ENCODE results near the gene KLK2.

Gene KLK2

GRCh38 chr19:50833117-50833801, 40.0 kb upstream of the KLK2 start, which contains the start of gene KLK15:
Gene KLK15, minus strand, starts transcription at chr19:50833574. Its CDS starts 2,082 bp downstream, at chr19:50831492.
- Histone ChIP-seq H3K36me3 (ENCODE audit: control insufficient read depth in 4 of 4, insufficient read depth in 4 of 4, low read length in 3 of 4) (no peaks in the 10 kb centered on the region), H3K4me3 (ENCODE audit: control insufficient read depth in 1 of 7, extremely low read depth in 1 of 7, insufficient read depth in 4 of 7, low read depth in 2 of 7, low read length in 6 of 7) (no peak within 1 kb of the TSS), H3K9me3 (ENCODE audit: control extremely low read depth in 1 of 5, control insufficient read depth in 4 of 5, insufficient read depth in 2 of 5, low read depth in 1 of 5, low read length in 4 of 5) (no peaks in the 10 kb centered on the region), H3K27ac (ENCODE audit: insufficient read depth in 1 of 2, low read depth in 1 of 2, low read length in 2 of 2, poor library complexity in 1 of 2, severe bottlenecking in 2 of 2) (no peak within 1 kb of the TSS), H3K27me3 (replicated peaks in 2 of 5; ENCODE audit: control insufficient read depth in 4 of 5, insufficient read depth in 5 of 5, low read length in 4 of 5) (peaks cover 12 to 74% (median 23%) of the 10 kb centered on the region in 5 experiments), H3K4me1 (ENCODE audit: control extremely low read depth in 1 of 4, control insufficient read depth in 4 of 4, insufficient read depth in 4 of 4, low read length in 3 of 4) (peaks cover 0 to 12% (median 10%) of the 10 kb centered on the region in 4 experiments)
- ChIA-PET CTCF (no interaction called here), POLR2A (no interaction called here)
- DNase-seq = no peak
- 66% methylated on average over 6 of the region's 8 CpGs for WGBS (ENCODE audit: insufficient coverage)

DNA sequence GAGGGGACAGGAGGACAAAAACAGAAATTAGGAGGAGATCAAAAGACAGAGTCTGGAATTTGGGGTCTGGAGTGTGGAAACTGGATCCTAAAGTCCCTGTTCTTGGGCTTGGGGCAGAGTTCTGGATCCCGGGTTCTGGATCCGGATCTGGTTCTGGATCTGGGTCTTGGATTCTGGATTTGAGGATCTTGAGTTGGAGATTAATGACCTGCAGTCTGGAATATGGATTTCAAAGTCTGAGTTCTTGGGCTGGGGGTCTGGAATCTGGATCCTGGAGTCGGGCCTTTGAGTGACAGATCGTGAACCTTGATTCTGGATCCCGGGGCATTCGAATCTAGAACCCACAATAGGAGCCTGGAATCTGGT, 39.5 kb upstream of the KLK2 start:
- DNase-seq = no peak
- no peaks in the 10 kb centered on the region for H3K36me3 ChIP-seq (ENCODE audit: control insufficient read depth in 4 of 4, insufficient read depth in 4 of 4, low read length in 3 of 4)
- H3K4me1 ChIP-seq (ENCODE audit: control extremely low read depth in 1 of 4, control insufficient read depth in 4 of 4, insufficient read depth in 4 of 4, low read length in 3 of 4) = peaks cover 0 to 12% (median 10%) of the 10 kb centered on the region in 4 experiments
- H3K27me3 ChIP-seq (replicated peaks in 2 of 5; ENCODE audit: control insufficient read depth in 4 of 5, insufficient read depth in 5 of 5, low read length in 4 of 5) = peaks cover 12 to 76% (median 23%) of the 10 kb centered on the region in 5 experiments
- WGBS (ENCODE audit: insufficient coverage) = 93% methylated on average over 6 of the region's 6 CpGs
- H3K4me3 ChIP-seq (ENCODE audit: control insufficient read depth in 1 of 7, extremely low read depth in 1 of 7, insufficient read depth in 4 of 7, low read depth in 2 of 7, low read length in 6 of 7) = no peak overlapping the region
- H3K9me3 ChIP-seq (ENCODE audit: control extremely low read depth in 1 of 5, control insufficient read depth in 4 of 5, insufficient read depth in 2 of 5, low read depth in 1 of 5, low read length in 4 of 5) = no peaks in the 10 kb centered on the region
- no peak overlapping the region for H3K27ac ChIP-seq (ENCODE audit: insufficient read depth in 1 of 2, low read depth in 1 of 2, low read length in 2 of 2, poor library complexity in 1 of 2, severe bottlenecking in 2 of 2)
- POLR2A ChIA-PET = no interaction called here
- CTCF ChIA-PET = no interaction called here

GRCh38 chr19:50835103-50835784, 38.0 kb upstream of the KLK2 start:
- Histone ChIP-seq H3K4me1 (ENCODE audit: control extremely low read depth in 1 of 4, control insufficient read depth in 4 of 4, insufficient read depth in 4 of 4, low read length in 3 of 4) (peaks cover 0 to 12% (median 10%) of the 10 kb centered on the region in 4 experiments), H3K9me3 (ENCODE audit: control extremely low read depth in 1 of 5, control insufficient read depth in 4 of 5, insufficient read depth in 2 of 5, low read depth in 1 of 5, low read length in 4 of 5) (no peaks in the 10 kb centered on the region), H3K27ac (ENCODE audit: insufficient read depth in 1 of 2, low read depth in 1 of 2, low read length in 2 of 2, poor library complexity in 1 of 2, severe bottlenecking in 2 of 2) (no peak overlapping the region), H3K4me3 (ENCODE audit: control insufficient read depth in 1 of 7, extremely low read depth in 1 of 7, insufficient read depth in 4 of 7, low read depth in 2 of 7, low read length in 6 of 7) (peak overlapping the region in 6 of 7 experiments; percentile 46 to 68 (median 63)), H3K27me3 (replicated peaks in 2 of 5; ENCODE audit: control insufficient read depth in 4 of 5, insufficient read depth in 5 of 5, low read length in 4 of 5) (peaks cover 11 to 77% (median 21%) of the 10 kb centered on the region in 5 experiments), H3K36me3 (ENCODE audit: control insufficient read depth in 4 of 4, insufficient read depth in 4 of 4, low read length in 3 of 4) (no peaks in the 10 kb centered on the region)
- ChIA-PET CTCF (no interaction called here), POLR2A (no interaction called here)
- DNase-seq = no peak
- WGBS (ENCODE audit: insufficient coverage) = 47% methylated on average over 13 of the region's 13 CpGs

DNA sequence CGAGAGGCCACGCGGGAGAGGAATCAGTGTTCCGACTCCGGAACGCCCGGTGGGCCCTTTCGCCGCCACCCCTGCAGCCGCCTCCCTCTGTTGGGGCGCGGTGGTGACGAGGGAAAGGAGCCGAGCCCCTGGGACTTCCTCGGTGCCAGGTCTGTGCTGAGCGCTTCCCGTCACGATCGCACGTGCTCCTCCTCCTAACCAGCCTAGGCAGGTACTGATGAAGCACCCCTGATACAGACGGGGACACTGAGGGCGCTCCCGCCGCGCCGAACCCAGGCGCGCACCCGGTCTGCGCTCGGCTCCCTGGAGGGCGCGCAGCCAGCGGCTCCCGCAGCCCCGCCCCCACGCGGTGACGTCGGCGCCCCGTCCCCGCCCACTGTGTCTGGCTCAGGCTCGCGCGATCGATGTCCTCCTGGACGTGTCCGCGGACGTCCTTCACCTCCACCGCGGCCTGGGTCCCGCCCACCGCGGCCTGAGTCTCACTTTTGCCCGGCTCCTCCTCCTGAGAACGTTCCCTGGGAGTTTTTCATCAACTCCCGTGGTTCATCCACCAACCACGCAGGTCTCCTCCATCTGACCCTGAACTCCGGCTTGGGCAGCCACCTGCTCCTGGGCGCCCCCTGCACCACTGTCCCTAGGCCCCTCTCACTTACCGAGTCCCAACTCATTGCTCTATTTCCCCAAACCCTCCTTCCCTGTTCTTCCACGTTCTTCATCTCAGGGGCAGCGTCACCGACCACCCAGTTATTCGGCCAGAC, 37.3 kb upstream of the KLK2 start:
- H3K36me3 ChIP-seq (ENCODE audit: control insufficient read depth in 4 of 4, insufficient read depth in 4 of 4, low read length in 3 of 4) = no peaks in the 10 kb centered on the region
- WGBS (ENCODE audit: insufficient coverage) = 2% methylated on average over 59 of the region's 67 CpGs
- H3K9me3 ChIP-seq (ENCODE audit: control extremely low read depth in 1 of 5, control insufficient read depth in 4 of 5, insufficient read depth in 2 of 5, low read depth in 1 of 5, low read length in 4 of 5) = no peaks in the 10 kb centered on the region
- peaks cover 8 to 75% (median 21%) of the 10 kb centered on the region in 5 experiments for H3K27me3 ChIP-seq (replicated peaks in 2 of 5; ENCODE audit: control insufficient read depth in 4 of 5, insufficient read depth in 5 of 5, low read length in 4 of 5)
- ChIA-PET CTCF (no interaction called here), POLR2A (no interaction called here)
- peaks cover 0 to 12% (median 10%) of the 10 kb centered on the region in 4 experiments for H3K4me1 ChIP-seq (ENCODE audit: control extremely low read depth in 1 of 4, control insufficient read depth in 4 of 4, insufficient read depth in 4 of 4, low read length in 3 of 4)
- DNase-seq = peak; percentile 33 to 52 (median 41)
- H3K4me3 ChIP-seq (ENCODE audit: control insufficient read depth in 1 of 7, extremely low read depth in 1 of 7, insufficient read depth in 4 of 7, low read depth in 2 of 7, low read length in 6 of 7) = peak overlapping the region; percentile 30 to 68 (median 59)
- H3K27ac ChIP-seq (ENCODE audit: insufficient read depth in 1 of 2, low read depth in 1 of 2, low read length in 2 of 2, poor library complexity in 1 of 2, severe bottlenecking in 2 of 2) = no peak overlapping the region

- H3K4me3 ChIP-seq (ENCODE audit: control insufficient read depth in 1 of 7, extremely low read depth in 1 of 7, insufficient read depth in 4 of 7, low read depth in 2 of 7, low read length in 6 of 7) = no peak overlapping the region
- CTCF ChIA-PET = no interaction called here
- POLR2A ChIA-PET = no interaction called here
Observed at GRCh38 chr19:50836543-50837195, 36.6 kb upstream of the KLK2 start.

DNA sequence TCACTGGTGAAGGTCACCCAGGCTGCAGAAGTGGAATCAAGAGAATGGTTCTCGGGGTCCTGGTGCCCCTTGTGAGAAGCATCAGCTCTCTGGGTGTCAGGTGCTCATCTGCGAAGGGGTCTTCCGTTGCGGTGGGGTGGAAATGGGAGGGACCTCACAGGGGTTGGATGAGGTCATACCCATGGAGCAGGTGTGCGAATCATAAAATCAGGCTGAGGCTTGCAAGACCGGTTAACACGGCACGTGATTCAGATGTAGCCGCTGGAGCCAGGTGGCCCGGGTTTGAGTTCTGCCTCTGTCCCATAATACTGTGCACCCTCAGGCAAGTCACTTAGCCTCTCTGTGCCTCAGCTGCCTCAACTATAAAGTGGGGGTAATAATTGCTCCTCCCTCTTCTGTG, 35.9 kb upstream of the KLK2 start:
- no peak overlapping the region for H3K27ac ChIP-seq (ENCODE audit: insufficient read depth in 1 of 2, low read depth in 1 of 2, low read length in 2 of 2, poor library complexity in 1 of 2, severe bottlenecking in 2 of 2)
- H3K27me3 ChIP-seq (replicated peaks in 2 of 5; ENCODE audit: control insufficient read depth in 4 of 5, insufficient read depth in 5 of 5, low read length in 4 of 5) = peaks cover 6 to 75% (median 19%) of the 10 kb centered on the region in 5 experiments
- DNase-seq = peak in 1 of 3 donors; percentile 8
- WGBS (ENCODE audit: insufficient coverage) = 87% methylated on average over 10 of the region's 10 CpGs
- H3K9me3 ChIP-seq (ENCODE audit: control extremely low read depth in 1 of 5, control insufficient read depth in 4 of 5, insufficient read depth in 2 of 5, low read depth in 1 of 5, low read length in 4 of 5) = peaks cover 0 to 5% (median 0%) of the 10 kb centered on the region in 5 experiments
- peaks cover 0 to 12% (median 10%) of the 10 kb centered on the region in 4 experiments for H3K4me1 ChIP-seq (ENCODE audit: control extremely low read depth in 1 of 4, control insufficient read depth in 4 of 4, insufficient read depth in 4 of 4, low read length in 3 of 4)
- H3K36me3 ChIP-seq (ENCODE audit: control insufficient read depth in 4 of 4, insufficient read depth in 4 of 4, low read length in 3 of 4) = no peaks in the 10 kb centered on the region
- no peak overlapping the region for H3K4me3 ChIP-seq (ENCODE audit: control insufficient read depth in 1 of 7, extremely low read depth in 1 of 7, insufficient read depth in 4 of 7, low read depth in 2 of 7, low read length in 6 of 7)
- CTCF ChIA-PET = no interaction called here
- POLR2A ChIA-PET = no interaction called here

More at GRCh38 chr19:50836543-50837195, 36.6 kb upstream of the KLK2 start:
- Histone ChIP-seq H3K9me3 (ENCODE audit: control extremely low read depth in 1 of 5, control insufficient read depth in 4 of 5, insufficient read depth in 2 of 5, low read depth in 1 of 5, low read length in 4 of 5) (no peaks in the 10 kb centered on the region), H3K27me3 (replicated peaks in 2 of 5; ENCODE audit: control insufficient read depth in 4 of 5, insufficient read depth in 5 of 5, low read length in 4 of 5) (peaks cover 6 to 72% (median 21%) of the 10 kb centered on the region in 5 experiments), H3K36me3 (ENCODE audit: control insufficient read depth in 4 of 4, insufficient read depth in 4 of 4, low read length in 3 of 4) (no peaks in the 10 kb centered on the region), H3K27ac (ENCODE audit: insufficient read depth in 1 of 2, low read depth in 1 of 2, low read length in 2 of 2, poor library complexity in 1 of 2, severe bottlenecking in 2 of 2) (no peak overlapping the region), H3K4me1 (ENCODE audit: control extremely low read depth in 1 of 4, control insufficient read depth in 4 of 4, insufficient read depth in 4 of 4, low read length in 3 of 4) (peaks cover 0 to 12% (median 10%) of the 10 kb centered on the region in 4 experiments)
- 44% methylated on average over 18 of the region's 19 CpGs for WGBS (ENCODE audit: insufficient coverage)
- no peak for DNase-seq

All from common myeloid progenitor, CD34-positive (primary cell).